GM19463 (cell line): Measurements from ENCODE around the gene ABITRAM.
"Not testable (repeated sequence)": the region's sequence is repeated elsewhere in the genome, so short reads cannot be mapped to it uniquely, and the experiment has no call there.

Experiments used
- ATAC-seq: cut with Tn5 transposase; IDR thresholded peaks from one replicate; pipeline ENCODE4 v1.9.1; 2021; ENCODE audit warnings: mild to moderate bottlenecking, moderate library complexity; ENCODE audit not compliant: unreplicated experiment

ABITRAM gene

DNA sequence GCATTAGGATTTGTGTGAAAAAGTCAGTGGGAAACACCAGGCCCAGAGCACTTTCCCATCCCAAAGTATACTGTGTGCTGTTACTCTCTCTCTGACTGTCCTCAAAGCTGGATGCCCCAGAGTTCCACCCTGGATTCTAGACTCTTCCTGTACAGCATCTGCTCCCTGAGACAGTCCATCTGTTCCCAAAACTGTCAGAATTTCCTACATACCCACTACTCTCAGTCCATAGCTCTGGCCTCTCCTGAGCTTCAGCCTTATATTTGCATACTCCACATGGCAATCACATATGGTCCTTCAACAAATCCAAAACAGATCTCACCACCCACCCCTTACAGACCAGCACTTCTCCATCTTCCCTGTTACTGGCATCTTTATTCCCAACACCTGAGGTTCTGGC lies 9.7 kb upstream of the ABITRAM start:
- no peak for ATAC-seq

DNA sequence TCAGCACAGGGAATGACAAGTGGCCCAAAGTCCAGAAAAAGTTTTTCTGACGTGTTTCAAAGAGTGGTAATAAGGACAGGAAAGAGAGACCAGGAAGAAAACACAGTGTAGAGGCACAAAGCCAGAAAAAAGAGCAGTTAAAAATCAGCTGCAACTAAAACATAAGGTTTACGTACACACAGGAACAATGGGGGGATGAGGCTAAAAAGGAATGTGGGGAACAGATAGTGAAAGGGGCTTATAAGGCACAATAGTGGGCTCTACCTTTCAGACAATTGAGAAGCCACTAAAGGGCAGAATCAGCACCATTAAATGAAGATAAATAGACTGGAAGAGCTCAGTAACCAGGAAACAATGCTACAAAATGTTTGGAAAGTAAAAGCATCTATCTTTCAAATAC lies 5.8 kb upstream of the ABITRAM start:
- no peak for ATAC-seq

DNA sequence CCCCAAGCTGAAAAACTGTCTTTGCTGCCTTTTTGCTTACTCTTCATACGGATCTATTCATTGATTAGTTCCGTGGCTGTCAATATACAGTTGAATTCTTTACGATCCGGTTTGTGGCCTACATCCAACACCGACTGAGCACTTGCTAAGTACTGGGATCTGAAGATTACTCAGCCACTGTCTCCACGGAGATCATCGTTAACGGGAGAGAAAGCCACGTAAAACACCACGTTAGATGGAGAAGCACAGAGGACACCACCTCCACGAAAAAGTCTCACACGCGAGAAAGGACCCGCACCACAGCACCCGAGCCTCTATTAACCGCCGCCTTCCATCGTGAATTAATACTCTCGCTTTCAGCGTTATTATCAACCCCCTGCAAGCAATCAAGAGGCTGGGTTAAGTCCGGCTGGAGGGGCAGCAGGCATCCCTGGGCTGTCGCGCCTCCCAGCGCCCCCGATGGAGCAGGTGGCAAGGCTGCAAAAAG lies 926 bp upstream of the ABITRAM start:
- no peak for ATAC-seq

DNA sequence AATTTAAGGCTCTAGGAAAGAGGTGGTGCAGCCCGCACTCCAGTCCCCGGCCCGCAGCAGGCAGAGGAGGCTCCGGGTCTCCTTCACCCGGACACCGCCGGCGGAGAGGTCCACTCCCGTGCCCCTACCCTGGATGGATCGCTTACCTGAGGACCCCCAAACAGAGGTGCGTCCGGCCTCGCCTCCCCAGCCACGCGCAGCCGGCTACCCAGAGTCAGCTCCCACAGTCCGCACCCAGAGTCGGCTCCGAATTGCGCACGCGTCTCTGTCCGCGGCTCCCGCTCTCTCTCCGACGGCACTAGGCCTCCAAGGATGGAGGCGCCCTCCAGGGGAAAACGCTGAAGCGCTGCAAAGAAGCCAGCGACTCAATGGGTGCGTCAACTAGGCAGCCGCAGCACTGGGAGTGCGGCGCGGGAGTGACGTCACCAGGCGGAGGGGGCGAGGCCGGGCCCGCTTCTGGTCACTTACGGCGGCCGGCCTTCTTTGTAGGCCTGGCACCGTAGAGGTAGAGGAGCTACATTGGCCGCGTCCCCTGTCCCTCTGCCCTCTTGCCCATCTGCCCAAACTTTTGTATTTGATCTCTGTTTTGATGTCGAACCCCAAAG lies 380 bp upstream of the ABITRAM start, which contains the start of gene ELP1:
ELP1 (minus strand) TSS at position 407 of the 605 bp plus-strand sequence. CDS start 2,978 bp downstream, outside the sequence.
- ATAC-seq = peak; percentile 84

DNA sequence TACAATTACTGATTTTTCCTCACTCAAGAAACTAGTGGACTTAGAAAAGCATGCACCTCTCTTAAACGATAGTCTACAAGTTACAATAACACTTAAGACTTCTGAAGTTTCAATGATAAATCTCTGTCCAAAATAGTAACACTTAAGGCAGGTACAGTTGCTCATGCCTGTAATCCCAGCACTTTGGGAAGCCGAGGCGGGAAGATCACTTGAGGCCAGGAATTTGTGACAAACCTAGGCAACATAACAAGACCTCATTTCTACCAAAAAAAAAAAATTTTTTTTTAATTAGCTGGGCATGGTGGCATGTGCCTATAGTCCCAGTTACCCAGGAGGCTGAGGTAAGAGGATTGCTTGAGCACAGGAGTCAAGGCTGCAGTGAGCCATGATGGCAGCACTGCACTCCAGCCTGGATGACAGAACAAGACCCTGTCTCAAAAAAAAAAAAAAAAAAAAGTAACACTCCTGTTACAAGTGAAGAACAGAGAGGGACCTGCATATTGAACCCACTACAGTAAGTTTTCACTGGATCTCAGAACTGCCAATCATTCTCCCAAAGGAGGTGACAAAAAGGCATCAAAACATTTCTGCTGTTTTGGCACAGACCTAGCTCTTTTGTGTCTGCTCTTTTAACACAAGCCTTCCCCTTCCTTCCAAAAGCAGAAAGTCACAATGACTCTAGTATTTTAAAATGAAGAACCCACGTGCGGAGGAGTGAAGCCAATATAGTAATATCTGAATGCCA lies 3.5 kb downstream of the ABITRAM start:
- no peak for ATAC-seq

DNA sequence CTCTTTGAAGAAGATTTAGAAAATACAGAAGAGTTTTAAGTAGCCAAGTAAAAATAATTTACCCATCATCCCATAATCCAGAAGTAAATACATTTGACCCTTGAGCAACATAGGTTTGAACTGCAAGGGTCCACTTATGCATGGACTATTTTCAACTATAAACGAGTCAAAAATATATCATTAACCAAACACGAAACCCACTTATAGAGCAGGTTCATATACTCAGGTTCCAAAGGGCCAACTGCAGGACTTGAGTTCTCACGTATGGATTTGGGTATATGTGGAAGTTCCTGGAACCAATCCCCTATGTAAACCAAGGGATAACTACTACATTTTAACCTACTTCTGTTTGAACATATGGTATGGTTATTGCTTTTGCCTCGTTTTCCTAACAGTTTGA lies 5.8 kb downstream of the ABITRAM start:
- no peak for ATAC-seq

DNA sequence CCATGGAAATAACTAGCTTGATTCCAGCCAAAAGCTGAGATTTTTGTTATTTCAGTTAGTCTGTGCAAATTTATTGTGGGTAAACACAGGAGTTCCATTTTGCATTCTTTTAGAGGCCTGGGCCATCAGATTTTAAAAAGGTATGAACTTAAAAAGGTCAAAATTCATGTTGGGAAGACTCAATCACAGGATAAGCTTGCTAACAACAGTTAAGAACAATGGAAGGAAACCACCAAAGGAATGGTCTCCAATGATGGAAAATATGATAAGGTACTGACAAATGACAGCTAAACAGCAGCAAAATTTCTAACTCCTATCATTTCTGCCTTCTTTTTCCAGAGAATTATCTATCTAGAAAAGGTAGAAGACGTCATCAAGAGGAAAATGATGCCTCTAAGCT lies 16.0 kb downstream of the ABITRAM start:
- ATAC-seq = no peak

DNA sequence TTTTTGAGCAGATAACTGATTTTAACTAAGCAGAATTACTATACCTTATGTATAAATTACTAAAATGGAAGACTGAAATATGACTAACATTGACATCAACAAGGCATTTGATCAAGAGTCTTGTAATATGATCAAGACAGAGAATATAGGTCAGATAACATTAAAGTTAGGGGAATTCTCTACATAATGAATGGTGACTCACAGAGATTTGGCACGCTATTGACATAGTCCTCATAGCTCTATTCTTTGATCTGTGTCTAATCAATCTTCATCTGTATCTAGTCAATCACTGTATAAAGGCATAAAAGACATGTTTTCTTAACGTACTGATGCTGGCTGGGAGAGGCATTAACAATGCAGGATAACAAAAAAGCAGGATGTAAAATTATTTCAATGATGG lies 17.4 kb downstream of the ABITRAM start:
- ATAC-seq = no peak

DNA sequence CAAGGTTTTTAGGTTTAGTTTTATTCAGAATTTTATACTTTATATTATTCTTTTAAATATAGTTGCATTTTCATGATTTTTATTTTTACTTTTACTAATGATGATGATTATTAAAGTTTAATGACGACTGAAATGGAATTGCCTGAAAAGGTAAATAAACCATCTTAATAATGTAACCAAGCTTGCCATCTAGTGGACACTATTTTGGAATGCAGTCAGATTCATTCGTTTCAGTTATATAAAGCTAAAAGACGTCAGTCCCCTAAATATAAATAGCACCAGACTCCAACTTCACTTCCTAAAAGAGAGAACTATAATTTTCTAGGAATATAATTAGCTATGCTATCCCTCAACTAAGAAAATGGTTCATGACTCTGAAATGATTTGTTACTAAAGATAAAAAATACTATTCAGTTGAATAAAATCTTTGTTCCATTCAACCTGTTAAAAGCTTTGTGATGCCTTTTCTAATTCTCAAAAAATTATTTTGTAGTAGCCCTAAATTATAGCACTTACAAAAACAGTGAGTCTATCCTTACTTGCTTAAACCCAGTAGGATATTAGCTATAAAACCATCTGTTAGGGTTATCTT lies 19.9 kb downstream of the ABITRAM start:
- ATAC-seq = no peak

DNA sequence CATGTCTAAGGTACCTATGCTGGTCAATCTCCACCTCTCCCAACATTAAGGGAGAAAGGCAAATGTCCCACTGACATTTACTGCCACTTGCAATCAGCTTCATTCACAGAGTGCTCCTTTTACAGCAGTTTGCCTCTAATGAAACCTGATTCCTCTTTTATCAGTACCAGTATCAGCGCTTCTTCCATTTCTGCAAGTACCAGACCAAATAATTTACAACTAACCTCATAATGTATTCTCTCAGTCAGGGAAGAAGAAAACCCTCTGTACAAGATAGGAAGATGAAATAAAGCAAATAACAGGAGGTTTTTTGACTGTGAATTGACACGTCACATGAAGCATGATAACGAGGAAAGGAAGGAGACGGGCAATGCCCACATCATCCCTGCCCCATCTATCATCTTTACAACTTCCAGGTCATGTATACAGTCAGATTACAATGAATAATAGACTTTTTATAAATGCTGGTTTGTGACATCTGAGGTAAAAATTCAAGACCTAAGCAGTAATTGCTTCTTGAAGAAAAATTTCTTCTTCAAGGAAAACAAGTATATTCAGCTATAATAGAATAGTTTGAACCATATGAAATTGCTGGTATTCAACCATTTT lies 21.9 kb downstream of the ABITRAM start:
- no peak for ATAC-seq

DNA sequence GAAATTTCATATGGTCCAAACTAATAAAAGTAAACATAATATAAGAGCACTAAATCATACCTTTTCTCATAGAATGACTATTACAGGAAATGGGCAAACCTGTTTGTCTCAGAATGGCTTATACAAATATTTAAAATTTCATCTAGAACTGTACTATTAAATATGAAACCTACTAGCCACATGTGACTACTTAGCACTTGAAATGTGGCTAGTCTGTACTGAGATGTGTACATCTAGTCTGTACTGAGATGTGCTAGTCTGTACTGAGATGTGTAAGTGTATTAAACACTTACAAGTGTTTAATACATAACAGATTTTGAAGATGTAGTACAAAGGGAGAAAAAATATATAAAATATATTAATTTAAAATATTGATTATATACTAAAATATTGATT lies 22.4 kb downstream of the ABITRAM start:
- ATAC-seq = no peak

DNA sequence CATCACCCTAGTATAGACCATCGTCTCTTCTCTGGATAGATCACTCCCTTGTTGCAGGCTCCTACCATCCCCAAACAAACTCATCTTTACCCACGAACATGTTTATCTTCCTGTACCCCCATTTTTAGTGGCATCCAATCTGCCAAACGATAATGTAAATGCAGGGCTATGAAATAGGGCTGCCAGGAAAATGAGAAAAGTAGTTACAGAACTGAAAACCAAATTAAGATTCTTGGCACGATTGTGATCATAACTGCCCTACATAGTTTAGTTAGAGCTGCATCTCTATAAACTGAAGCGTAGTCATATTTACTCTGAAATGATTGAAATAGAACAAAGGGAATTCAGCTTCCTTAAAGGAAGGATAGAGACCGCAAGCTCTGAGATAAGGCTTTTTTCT lies 26.1 kb downstream of the ABITRAM start:
- ATAC-seq = no peak

DNA sequence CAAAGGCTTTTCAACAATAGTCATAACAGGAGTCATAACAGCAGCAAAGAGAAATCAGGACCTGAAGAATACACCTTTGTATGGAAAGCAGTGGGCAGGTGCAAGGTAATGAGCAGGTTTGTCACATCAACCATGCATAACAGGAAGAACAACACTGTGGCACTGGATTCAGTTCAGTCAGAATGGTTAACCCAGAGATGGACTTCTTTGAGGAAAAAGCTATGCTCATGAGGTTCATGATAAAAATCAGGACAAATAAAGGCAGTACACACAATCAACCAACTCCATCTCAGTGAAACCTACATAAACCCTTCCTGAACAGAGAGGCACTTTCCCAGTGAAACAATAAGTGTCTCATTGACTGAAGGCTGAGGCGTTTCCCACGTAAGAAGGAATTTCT lies 27.0 kb downstream of the ABITRAM start:
- ATAC-seq = no peak

DNA sequence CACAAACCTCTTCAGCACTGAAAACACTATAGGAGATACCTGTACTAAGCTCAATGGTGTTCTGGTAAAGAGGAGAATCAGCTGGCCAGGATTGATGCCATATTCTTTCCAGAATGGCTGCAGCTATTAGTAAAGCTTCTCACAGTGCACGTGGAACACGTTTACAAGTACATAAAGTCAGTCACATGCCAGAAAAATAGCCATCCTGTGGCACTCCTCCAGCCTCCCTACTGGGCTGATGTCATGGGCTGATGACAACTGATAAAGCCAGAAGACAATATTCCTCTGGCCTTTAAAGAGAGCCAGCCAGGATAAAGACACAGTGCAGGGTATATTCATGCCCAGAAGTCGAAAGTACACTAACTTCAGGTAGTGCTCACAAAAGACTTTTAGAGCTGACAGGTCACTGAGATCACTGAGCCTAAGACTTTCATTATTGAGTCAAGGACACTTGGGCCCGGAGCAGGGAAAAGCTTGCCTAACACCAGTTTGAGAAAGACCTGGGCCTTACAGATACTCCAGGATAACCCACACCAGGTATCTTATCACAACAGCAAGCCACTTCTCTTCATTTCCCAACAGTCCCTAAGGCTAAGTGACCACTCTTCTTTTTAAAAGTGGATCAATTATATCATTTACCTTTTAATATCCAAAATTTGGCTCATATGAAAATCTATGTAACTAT lies 29.4 kb downstream of the ABITRAM start:
- no peak for ATAC-seq

DNA sequence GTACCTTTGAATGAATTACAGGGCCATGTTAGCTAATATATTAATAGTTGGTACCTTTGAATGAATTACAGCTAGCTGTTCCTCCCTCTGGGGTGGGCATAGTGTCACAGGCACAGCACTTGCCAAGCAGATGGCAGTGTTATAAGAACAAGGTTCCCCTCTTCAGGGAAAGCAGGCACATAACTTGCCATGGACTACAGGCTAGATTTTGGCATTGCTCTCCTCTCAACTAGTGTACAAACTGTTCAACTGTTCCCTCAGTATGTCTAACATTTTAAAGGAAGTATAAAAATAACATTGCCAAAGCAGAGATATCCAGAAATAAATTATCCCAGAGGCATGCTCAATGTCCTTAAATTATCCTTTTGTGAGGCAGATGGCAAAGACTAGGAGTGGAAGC lies 33.7 kb downstream of the ABITRAM start:
- no peak for ATAC-seq

DNA sequence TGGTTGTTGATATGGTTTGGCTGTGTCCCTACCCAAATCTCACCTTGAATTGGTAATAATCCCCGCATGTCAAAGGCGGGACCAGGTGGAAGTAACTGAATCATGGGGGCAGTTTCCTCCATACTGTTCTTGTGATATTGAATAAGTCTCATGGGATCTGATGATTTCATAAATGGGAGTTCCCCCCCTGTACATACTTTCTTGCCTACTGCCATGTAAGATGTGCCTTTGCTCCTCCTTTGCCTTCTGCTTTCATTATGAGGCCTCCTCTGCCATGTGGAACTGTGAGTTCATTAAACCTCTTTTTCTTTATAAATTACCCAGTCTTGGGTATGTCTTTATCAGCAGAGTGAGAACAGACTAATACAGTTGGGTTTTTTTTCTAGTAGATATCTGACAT lies 37.2 kb downstream of the ABITRAM start:
- not testable (repeated sequence) for ATAC-seq

DNA sequence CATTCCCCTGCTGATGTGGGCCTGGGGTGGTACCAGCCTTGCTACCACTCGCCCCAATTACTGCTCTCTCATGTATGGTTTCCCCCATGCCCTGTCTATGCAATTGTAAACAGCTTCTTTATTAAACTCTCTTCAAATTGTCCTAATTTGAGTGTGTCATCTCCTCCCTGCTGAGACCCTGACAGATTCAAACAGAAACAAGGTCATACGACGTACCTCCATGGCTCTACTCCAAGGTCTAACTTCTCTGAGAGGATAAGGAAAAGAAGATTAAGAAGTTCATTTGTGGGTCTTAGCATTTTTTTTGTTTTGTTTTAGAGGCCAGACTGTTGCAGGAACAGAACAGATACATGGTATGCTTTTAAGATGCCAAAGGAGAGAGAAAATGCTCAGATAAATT lies 38.0 kb downstream of the ABITRAM start:
- ATAC-seq = no peak

DNA sequence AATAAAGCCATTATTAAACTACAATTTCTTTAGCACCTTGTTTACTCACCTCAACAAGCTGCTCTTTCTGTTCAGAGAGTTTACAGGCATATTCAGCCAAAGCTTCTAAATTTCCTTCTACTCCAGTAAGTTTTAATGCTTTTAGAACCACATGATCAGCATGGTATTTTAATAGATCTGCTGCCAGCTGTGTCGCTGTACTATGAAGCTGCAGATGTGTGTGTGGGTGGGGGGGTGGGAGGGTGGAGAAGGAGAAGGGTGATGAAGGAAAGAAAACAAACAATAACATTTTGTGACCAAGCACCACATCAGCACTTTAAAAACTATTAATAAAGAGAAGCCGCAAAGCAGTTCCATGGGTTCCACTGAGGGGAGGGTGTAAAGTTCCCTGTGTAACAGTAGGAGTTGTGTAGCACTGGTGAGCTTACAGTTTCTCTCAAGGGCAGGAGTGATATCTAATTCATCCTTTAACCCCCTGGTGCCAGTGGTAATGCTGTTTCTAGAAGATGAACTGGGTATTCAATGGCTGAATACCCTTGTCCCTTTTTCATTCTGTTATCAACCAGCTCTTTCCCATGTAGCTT lies 38.5 kb downstream of the ABITRAM start:
- no peak for ATAC-seq

DNA sequence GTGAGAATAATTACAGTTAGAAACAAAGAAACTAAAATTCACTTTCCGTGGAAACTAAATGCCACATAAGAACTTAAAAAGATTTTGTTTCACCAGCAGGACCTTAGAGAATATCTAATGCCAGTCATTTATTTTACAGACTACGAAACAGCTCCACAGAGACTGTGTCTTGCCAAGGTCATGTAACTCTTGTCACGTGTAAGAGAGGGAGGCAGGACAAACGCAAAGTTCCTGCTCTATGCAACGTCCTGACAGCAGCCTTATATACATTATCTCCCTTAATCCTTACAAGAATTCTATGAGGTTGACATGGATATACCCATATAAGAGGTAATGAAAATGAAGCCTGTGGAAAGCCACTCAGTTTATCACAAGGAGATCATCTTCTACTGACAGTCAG lies 39.7 kb downstream of the ABITRAM start:
- ATAC-seq = no peak

DNA sequence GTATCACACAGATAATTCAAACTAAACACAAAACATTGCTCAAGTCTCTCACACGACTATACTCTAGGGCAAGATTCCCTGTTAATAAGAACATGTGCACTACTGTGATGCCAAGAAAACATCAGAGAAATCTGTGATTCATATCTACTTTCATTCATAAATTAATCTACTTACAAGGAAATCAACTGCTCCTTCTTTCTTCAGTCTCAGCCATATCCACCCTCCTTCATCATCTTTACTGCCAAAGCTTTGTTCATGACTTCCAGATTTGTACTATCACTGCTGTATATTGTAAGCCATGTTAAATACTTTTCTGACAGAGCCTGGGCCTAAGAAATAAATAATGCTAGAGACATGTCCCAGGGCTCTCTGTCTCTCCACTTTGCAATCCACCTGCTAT lies 44.0 kb downstream of the ABITRAM start:
- no peak for ATAC-seq

DNA sequence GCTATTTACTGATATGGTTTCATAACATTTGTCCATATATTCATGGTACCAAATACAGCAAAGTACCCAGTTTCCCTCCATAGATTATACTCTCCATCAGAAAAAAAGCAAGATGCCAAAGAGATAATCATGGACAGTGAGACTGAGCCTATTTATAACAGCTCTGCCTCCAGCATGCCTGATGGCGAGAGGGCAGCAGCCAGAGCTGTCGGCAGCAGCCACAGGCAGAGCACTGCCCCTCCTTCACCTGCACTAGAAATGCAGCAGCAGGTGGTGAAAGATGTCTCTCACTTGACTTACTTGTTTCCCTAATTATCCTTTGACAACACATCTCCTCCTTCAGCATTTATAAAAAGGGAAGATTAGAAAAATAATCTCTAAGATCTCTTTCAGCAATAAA lies 46.7 kb downstream of the ABITRAM start:
- ATAC-seq = no peak
